Measurements from ENCODE around the gene STPG1. TPM values are rescaled to one million over a fixed set of nuclear protein-coding genes. Genes with fewer than 3 reads are reported as not detected.

STPG1 gene
- total RNA-seq, 1 donor from 2014 or later: 16.7 TPM

- DNase-seq (ENCODE audit: low spot score, unreplicated experiment): peak; percentile 39
These were observed 91.0 kb downstream of the STPG1 start for GRCh38 chr1:24322470-24323177.

GRCh38 chr1:24321697-24322469 is 91.7 kb downstream of the STPG1 start:
- Mint-ChIP-seq H3K27me3 (peaks cover 41% of the 10 kb centered on the region), H3K27ac (peak overlapping the region; percentile 77), H3K4me1 (ENCODE audit: low read depth) (peaks cover 32% of the 10 kb centered on the region), H3K9me3 (ENCODE audit: low read depth) (no peaks in the 10 kb centered on the region), H3K36me3 (ENCODE audit: insufficient read depth) (no peaks in the 10 kb centered on the region), H3K4me3 (ENCODE audit: low read depth) (peak overlapping the region; percentile 77)
- peak; percentile 22 for DNase-seq (ENCODE audit: low spot score, unreplicated experiment)
- TF ChIP-seq CTCF (IDR thresholded peaks at IDR 0.05; ENCODE audit: unreplicated experiment): no peak

More at GRCh38 chr1:24322470-24323177, 91.0 kb downstream of the STPG1 start:
- Mint-ChIP-seq H3K27me3 (peaks cover 46% of the 10 kb centered on the region), H3K9me3 (ENCODE audit: low read depth) (no peaks in the 10 kb centered on the region), H3K4me3 (ENCODE audit: low read depth) (peak overlapping the region; percentile 77), H3K27ac (peak overlapping the region; percentile 77), H3K4me1 (ENCODE audit: low read depth) (peaks cover 32% of the 10 kb centered on the region), H3K36me3 (ENCODE audit: insufficient read depth) (no peaks in the 10 kb centered on the region)
- TF ChIP-seq CTCF (IDR thresholded peaks at IDR 0.05; ENCODE audit: unreplicated experiment): no peak

GRCh38 chr1:24321126-24321525 is 92.5 kb downstream of the STPG1 start:
- DNase-seq (ENCODE audit: low spot score, unreplicated experiment): no peak
- Mint-ChIP-seq H3K27ac (no peak overlapping the region), H3K4me3 (ENCODE audit: low read depth) (peak overlapping the region; percentile 58), H3K4me1 (ENCODE audit: low read depth) (peaks cover 32% of the 10 kb centered on the region), H3K9me3 (ENCODE audit: low read depth) (no peaks in the 10 kb centered on the region), H3K27me3 (peaks cover 35% of the 10 kb centered on the region), H3K36me3 (ENCODE audit: insufficient read depth) (no peaks in the 10 kb centered on the region)
- no peak for TF ChIP-seq CTCF (IDR thresholded peaks at IDR 0.05; ENCODE audit: unreplicated experiment)

GRCh38 chr1:24319962-24320361 is 93.6 kb downstream of the STPG1 start:
- peak overlapping the region; percentile 82 for H3K27ac Mint-ChIP-seq
- DNase-seq (ENCODE audit: low spot score, unreplicated experiment): no peak
- H3K9me3 Mint-ChIP-seq (ENCODE audit: low read depth): no peaks in the 10 kb centered on the region
- no peaks in the 10 kb centered on the region for H3K36me3 Mint-ChIP-seq (ENCODE audit: insufficient read depth)
- H3K4me3 Mint-ChIP-seq (ENCODE audit: low read depth): peak overlapping the region; percentile 74
- peaks cover 29% of the 10 kb centered on the region for H3K4me1 Mint-ChIP-seq (ENCODE audit: low read depth)
- H3K27me3 Mint-ChIP-seq: peaks cover 32% of the 10 kb centered on the region
- no peak for TF ChIP-seq CTCF (IDR thresholded peaks at IDR 0.05; ENCODE audit: unreplicated experiment)

- Mint-ChIP-seq H3K4me3 (ENCODE audit: low read depth) (peak within 1 kb of the TSS; percentile 74), H3K27me3 (peaks cover 32% of the 10 kb centered on the region), H3K27ac (peak within 1 kb of the TSS; percentile 82), H3K9me3 (ENCODE audit: low read depth) (no peaks in the 10 kb centered on the region), H3K36me3 (ENCODE audit: insufficient read depth) (no peaks in the 10 kb centered on the region), H3K4me1 (ENCODE audit: low read depth) (peaks cover 25% of the 10 kb centered on the region)
- peak; percentile 39 for DNase-seq (ENCODE audit: low spot score, unreplicated experiment)
- TF ChIP-seq CTCF (IDR thresholded peaks at IDR 0.05; ENCODE audit: unreplicated experiment): no peak
These were observed 94.2 kb downstream of the STPG1 start, which contains the start of gene GRHL3 for GRCh38 chr1:24319312-24319863. Gene GRHL3, plus strand, starts transcription at chr1:24319357. Its CDS starts 195 bp downstream, at chr1:24319552.
